Right atrium auricular region (tissue), 2 donors: ENCODE measurements around the gene FGB. TPM values are rescaled to one million over a fixed set of nuclear protein-coding genes. Genes with fewer than 3 reads are reported as not detected.

Experiments
- DNase-seq: peaks from one replicate; pipeline ENCODE4 v3.0.0-alpha.2; 2019; ENCODE audit warnings: low spot score
- H3K27ac ChIP-seq, 2 donors: fragments of 200-600 bp; sonication (generic); 1 replicate in 1 of 2; 2 replicates in 1 of 2; pipeline ENCODE4 v1.5.1; 2016 to 2019
- H3K27me3 ChIP-seq, 2 donors: fragments of 200-600 bp; sonication (generic); one replicate each; pipeline versions ENCODE4 v1.5.1 to v1.6.0; 2017 to 2019
- H3K36me3 ChIP-seq: fragments of 200-600 bp; sonication (generic); one replicate; pipeline ENCODE4 v1.5.1; 2016
- H3K4me1 ChIP-seq, 2 donors: fragments of 200-600 bp; sonication (generic); one replicate each; pipeline versions ENCODE4 v1.5.1 to v1.6.0; 2017 to 2019
- H3K4me3 ChIP-seq, 2 donors: fragments of 200-600 bp; sonication (generic); 1 replicate in 1 of 2; 2 replicates in 1 of 2; pipeline ENCODE4 v1.5.1; 2017 to 2019; ENCODE audit warnings: mild to moderate bottlenecking in 1 of 2, moderate library complexity in 1 of 2
- H3K9me3 ChIP-seq, 2 donors: fragments of 200-600 bp; sonication (generic); one replicate each; pipeline ENCODE4 v1.5.1; 2019
- total RNA-seq, 2 donors: library from RNA; depleted of rRNA; stranded (reverse); fragments of >200 nt; gene quantifications; one replicate each; pipeline ENCODE4 v1.1.0, GENCODE V29; 2016
- TF ChIP-seq, protein P1 (sequence below), 2 donors: fragments of 200-600 bp; sonication (generic); IDR thresholded peaks; one replicate each; pipeline ENCODE4 v1.5.1; 2019; ENCODE audit warnings: antibody characterized with exemption in 2 of 2

Gene FGB
- total RNA-seq, 2 donors from 2014 or later = not detected

DNA sequence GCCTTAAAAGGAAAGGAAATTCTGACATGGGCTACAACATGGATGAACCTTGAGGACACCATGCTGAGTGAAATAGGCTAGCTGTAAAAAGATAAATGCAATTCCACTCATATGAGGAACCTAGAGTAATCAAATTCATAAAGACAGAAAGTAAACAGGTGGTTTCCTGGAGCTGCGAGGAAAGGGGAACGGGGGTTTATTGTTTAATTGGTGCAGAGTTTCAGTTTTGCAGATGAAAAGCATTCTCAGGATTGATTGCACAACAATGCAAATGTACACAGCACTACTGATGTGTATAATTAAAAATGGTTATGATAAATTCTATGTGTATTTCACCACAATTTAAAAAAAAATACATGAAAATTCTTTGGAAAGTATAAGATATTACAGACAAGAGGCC, 36.7 kb upstream of the FGB start:
- no peaks in the 10 kb centered on the region for H3K4me1 ChIP-seq
- H3K27ac ChIP-seq = no peak overlapping the region
- H3K9me3 ChIP-seq = no peaks in the 10 kb centered on the region
- no peaks in the 10 kb centered on the region for H3K36me3 ChIP-seq
- DNase-seq = no peak
- H3K27me3 ChIP-seq = no peaks in the 10 kb centered on the region
- TF ChIP-seq, protein P1, sequence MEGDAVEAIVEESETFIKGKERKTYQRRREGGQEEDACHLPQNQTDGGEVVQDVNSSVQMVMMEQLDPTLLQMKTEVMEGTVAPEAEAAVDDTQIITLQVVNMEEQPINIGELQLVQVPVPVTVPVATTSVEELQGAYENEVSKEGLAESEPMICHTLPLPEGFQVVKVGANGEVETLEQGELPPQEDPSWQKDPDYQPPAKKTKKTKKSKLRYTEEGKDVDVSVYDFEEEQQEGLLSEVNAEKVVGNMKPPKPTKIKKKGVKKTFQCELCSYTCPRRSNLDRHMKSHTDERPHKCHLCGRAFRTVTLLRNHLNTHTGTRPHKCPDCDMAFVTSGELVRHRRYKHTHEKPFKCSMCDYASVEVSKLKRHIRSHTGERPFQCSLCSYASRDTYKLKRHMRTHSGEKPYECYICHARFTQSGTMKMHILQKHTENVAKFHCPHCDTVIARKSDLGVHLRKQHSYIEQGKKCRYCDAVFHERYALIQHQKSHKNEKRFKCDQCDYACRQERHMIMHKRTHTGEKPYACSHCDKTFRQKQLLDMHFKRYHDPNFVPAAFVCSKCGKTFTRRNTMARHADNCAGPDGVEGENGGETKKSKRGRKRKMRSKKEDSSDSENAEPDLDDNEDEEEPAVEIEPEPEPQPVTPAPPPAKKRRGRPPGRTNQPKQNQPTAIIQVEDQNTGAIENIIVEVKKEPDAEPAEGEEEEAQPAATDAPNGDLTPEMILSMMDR (IDR thresholded peaks at IDR 0.05) = no peak
- H3K4me3 ChIP-seq = no peak overlapping the region

DNA sequence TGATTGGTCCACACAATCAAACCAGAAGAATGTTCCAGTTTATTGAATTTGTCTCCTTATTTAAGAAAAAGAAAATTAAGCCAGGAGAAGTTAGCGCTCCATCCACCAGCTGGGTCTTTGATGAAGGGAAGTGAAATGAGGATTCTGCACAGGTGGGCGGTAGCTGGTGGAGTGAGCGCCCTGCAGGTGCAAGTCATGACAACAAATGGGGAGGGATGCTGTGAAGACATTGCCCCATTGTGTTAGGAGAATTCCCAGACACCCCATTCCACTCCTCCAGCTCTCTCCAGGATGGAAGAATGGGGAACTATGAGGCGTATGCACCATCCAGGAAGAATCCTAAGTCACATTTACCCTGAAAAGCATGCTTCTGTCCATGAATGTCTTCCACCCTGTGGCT, 35.5 kb upstream of the FGB start:
- Histone ChIP-seq H3K4me1 (no peaks in the 10 kb centered on the region), H3K27me3 (no peaks in the 10 kb centered on the region), H3K9me3 (no peaks in the 10 kb centered on the region), H3K4me3 (no peak overlapping the region), H3K27ac (no peak overlapping the region), H3K36me3 (no peaks in the 10 kb centered on the region)
- no peak for DNase-seq
- TF ChIP-seq, protein P1 (IDR thresholded peaks at IDR 0.05) = no peak

DNA sequence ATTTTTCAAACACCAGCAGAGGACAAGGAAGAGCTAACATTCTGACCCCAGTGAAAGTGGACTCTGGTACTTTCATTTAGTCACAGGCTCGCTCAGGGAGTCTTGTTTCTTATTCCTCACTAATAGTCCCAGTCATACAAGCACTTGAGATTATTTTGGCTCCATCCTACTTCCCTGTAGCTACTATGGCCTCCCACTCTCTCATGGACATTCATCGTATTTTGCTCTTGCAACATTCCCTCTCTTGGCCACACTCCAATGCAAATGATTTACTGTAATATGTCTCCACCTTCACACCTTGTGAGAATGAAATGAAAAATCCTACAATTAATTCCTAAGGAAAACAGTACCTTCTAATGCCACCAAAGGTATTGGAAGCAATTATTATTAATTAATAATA, 33.9 kb upstream of the FGB start:
- Histone ChIP-seq H3K27me3 (no peaks in the 10 kb centered on the region), H3K36me3 (no peaks in the 10 kb centered on the region), H3K27ac (no peak overlapping the region), H3K9me3 (no peaks in the 10 kb centered on the region), H3K4me3 (no peak overlapping the region), H3K4me1 (no peaks in the 10 kb centered on the region)
- no peak for DNase-seq
- TF ChIP-seq, protein P1 (IDR thresholded peaks at IDR 0.05) = no peak

DNA sequence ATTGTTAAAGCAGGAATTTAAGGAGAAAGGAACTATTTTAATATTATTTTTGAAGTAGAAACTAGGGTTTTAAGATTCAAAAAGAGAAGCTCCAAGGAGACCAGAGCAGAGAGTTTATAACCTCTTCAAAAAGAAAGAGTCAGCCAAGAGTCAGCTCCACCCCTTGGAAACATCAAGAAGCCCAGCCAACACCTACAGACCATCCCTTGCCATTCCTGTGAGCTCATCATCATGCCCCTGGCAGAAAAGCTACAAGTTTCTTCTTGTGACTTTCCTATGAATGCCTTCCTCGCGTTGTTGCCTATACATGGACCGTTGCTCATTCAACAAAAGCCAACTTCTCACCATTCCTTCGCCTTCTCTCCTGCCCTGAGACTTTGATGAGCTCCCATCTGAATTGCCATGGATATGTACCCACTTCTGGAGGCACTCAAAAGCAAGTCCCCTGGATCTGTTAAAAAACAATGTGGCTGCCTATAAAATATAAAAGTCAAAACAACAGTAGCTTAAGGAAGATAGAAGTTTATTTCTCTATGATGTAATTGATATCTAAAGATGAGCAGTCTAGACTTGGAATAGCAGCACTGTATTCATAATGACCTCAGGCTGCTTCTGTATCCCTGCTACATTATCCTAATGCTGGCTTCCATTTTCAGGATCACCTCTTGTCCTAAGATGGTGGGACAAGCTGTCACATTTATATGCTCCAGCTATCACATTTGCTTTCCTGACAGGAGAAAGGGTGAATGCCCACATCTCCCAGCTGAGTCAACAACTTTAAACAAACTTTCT, 32.9 kb upstream of the FGB start:
- TF ChIP-seq, protein P1 (IDR thresholded peaks at IDR 0.05) = no peak
- Histone ChIP-seq H3K27ac (no peak overlapping the region), H3K4me1 (no peaks in the 10 kb centered on the region), H3K4me3 (no peak overlapping the region), H3K27me3 (no peaks in the 10 kb centered on the region), H3K36me3 (no peaks in the 10 kb centered on the region), H3K9me3 (no peaks in the 10 kb centered on the region)
- DNase-seq = no peak

DNA sequence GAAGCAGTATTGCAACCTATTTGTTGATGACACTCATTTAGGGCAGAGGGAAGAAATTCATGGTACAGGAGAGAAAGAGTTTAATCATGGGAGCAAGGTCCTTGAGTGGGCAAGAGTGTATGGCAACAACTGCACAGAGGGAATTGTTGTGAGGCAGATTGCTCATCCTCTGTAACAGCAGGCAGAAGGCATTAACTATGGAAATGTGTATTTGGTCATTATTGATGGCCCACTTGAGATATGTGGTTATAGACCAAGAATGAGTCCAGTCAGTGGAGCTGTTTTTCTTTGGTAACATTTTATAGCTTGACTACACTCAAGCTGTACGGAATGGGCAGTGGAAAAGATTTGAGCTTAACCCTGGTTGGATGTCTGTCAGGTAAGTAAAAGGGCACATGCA, 28.5 kb upstream of the FGB start:
- Histone ChIP-seq H3K27ac (no peak overlapping the region), H3K4me3 (no peak overlapping the region), H3K4me1 (no peaks in the 10 kb centered on the region), H3K9me3 (no peaks in the 10 kb centered on the region), H3K27me3 (no peaks in the 10 kb centered on the region), H3K36me3 (peaks cover 25% of the 10 kb centered on the region)
- TF ChIP-seq, protein P1 (IDR thresholded peaks at IDR 0.05) = no peak
- no peak for DNase-seq
